ENCODE results near the gene KRAS.

KRAS gene

GRCh38 chr12:25195056-25195971 lies 55.4 kb downstream of the KRAS start, which contains the start of the genes DNAI7 and ETFRF1:
DNAI7 (minus strand) TSS chr12:25195160; CDS start chr12:25195078, 82 bp downstream.
ETFRF1 (plus strand) TSS chr12:25195237; CDS start chr12:25203957, 8,720 bp downstream.
- DNase-seq (ENCODE audit: low read depth in 2 of 2): peak; percentile 88 to 92

- DNase-seq (ENCODE audit: low read depth in 2 of 2): no peak
Measured at GRCh38 chr12:25194722-25195055, 56.0 kb downstream of the KRAS start.

- DNase-seq (ENCODE audit: low read depth in 2 of 2): no peak
Measured at GRCh38 chr12:25194214-25194613, 56.5 kb downstream of the KRAS start.

- no peak for DNase-seq (ENCODE audit: low read depth in 2 of 2)
Measured at GRCh38 chr12:25190793-25191192, 59.9 kb downstream of the KRAS start.

GRCh38 chr12:25189656-25190055 lies 61.1 kb downstream of the KRAS start:
- DNase-seq (ENCODE audit: low read depth in 2 of 2): no peak

- no peak for DNase-seq (ENCODE audit: low read depth in 2 of 2)
Measured at GRCh38 chr12:25187781-25188180, 62.9 kb downstream of the KRAS start.

- DNase-seq (ENCODE audit: low read depth in 2 of 2): no peak
Measured at GRCh38 chr12:25186788-25187402, 63.8 kb downstream of the KRAS start.

GRCh38 chr12:25186038-25186787 lies 64.5 kb downstream of the KRAS start:
- DNase-seq (ENCODE audit: low read depth in 2 of 2): no peak

GRCh38 chr12:25184132-25184531 lies 66.6 kb downstream of the KRAS start:
- no peak for DNase-seq (ENCODE audit: low read depth in 2 of 2)

- no peak for DNase-seq (ENCODE audit: low read depth in 2 of 2)
Measured at GRCh38 chr12:25182765-25183164, 68.0 kb downstream of the KRAS start.

GRCh38 chr12:25162866-25163265 lies 87.9 kb downstream of the KRAS start:
- no peak for DNase-seq (ENCODE audit: low read depth in 2 of 2)

- no peak for DNase-seq (ENCODE audit: low read depth in 2 of 2)
Measured at GRCh38 chr12:25156061-25156460, 94.7 kb downstream of the KRAS start.

- no peak for DNase-seq (ENCODE audit: low read depth in 2 of 2)
Measured at GRCh38 chr12:25155022-25155576, 95.6 kb downstream of the KRAS start.

All from activated CD8-positive, alpha-beta memory T cell treated with anti-CD3 and anti-CD28 coated beads for 4 hours (primary cell).